G401 (cell line): Measurements from ENCODE around the gene GPR158. TPM values are rescaled to one million over a fixed set of nuclear protein-coding genes. Genes with fewer than 3 reads are reported as not detected.

Experiments
- DNase-seq: peaks from one replicate; pipeline ENCODE4 v3.0.0-alpha.2; 2015; ENCODE audit warnings: low spot score
- in situ Hi-C: cut with HindIII; loops from 2 replicates; pipeline ENCODE4 v1.10.0; 2016; ENCODE audit warnings: low sequenced_read_pairs, mixed read lengths
- total RNA-seq: library from RNA; depleted of rRNA; stranded (reverse); fragments of >200 nt; shearing (Covaris generic); gene quantifications from 2 replicates; pipeline ENCODE4 v1.2.3, GENCODE V29; 2014

Gene GPR158
- total RNA-seq, 1 experiment from 2014 or later, result not detected

GRCh38 chr10:25522946-25523608 is 348.3 kb downstream of the GPR158 start:
- in situ Hi-C loops, result no loop called here
- no peak for DNase-seq

GRCh38 chr10:25530306-25530705 is 355.5 kb downstream of the GPR158 start:
- in situ Hi-C loops, result no loop called here
- peak; percentile 73 for DNase-seq

GRCh38 chr10:25531457-25532061 is 356.8 kb downstream of the GPR158 start:
- no peak for DNase-seq
- in situ Hi-C loops, result no loop called here

- in situ Hi-C loops, result no loop called here
- DNase-seq, result no peak
Measured at GRCh38 chr10:25532213-25532612, 357.4 kb downstream of the GPR158 start.

GRCh38 chr10:25536027-25536426 is 361.2 kb downstream of the GPR158 start:
- in situ Hi-C loops, result no loop called here

GRCh38 chr10:25547382-25547781 is 372.6 kb downstream of the GPR158 start:
- in situ Hi-C loops, result no loop called here
- no peak for DNase-seq

More at GRCh38 chr10:25536027-25536426, 361.2 kb downstream of the GPR158 start:
- no peak for DNase-seq

- DNase-seq, result no peak
- in situ Hi-C loops, result no loop called here
Measured at GRCh38 chr10:25552283-25552919, 377.6 kb downstream of the GPR158 start.

- no peak for DNase-seq
- in situ Hi-C loops, result no loop called here
Measured at GRCh38 chr10:25555865-25556264, 381.1 kb downstream of the GPR158 start.

GRCh38 chr10:25556457-25556856 is 381.7 kb downstream of the GPR158 start:
- peak; percentile 60 for DNase-seq
- in situ Hi-C loops, result no loop called here

GRCh38 chr10:25557136-25557535 is 382.3 kb downstream of the GPR158 start:
- DNase-seq, result no peak
- in situ Hi-C loops, result no loop called here

- DNase-seq, result peak; percentile 93
- in situ Hi-C loops, result no loop called here
Measured at GRCh38 chr10:25561758-25562157, 387.0 kb downstream of the GPR158 start.

GRCh38 chr10:25562547-25562946 is 387.7 kb downstream of the GPR158 start:
- DNase-seq, result peak; percentile 69
- in situ Hi-C loops, result no loop called here

GRCh38 chr10:25564351-25564750 is 389.6 kb downstream of the GPR158 start:
- in situ Hi-C loops, result no loop called here
- DNase-seq, result no peak

GRCh38 chr10:25565570-25565969 is 390.8 kb downstream of the GPR158 start:
- no peak for DNase-seq
- in situ Hi-C loops, result no loop called here

- in situ Hi-C loops, result no loop called here
- no peak for DNase-seq
Measured at GRCh38 chr10:25573316-25573715, 398.5 kb downstream of the GPR158 start.

GRCh38 chr10:25575343-25575742 is 400.5 kb downstream of the GPR158 start:
- in situ Hi-C loops, result no loop called here
- DNase-seq, result no peak

GRCh38 chr10:25578061-25578460 is 403.3 kb downstream of the GPR158 start:
- no peak for DNase-seq
- in situ Hi-C loops, result no loop called here

- DNase-seq, result peak; percentile 60
- in situ Hi-C loops, result no loop called here
Measured at GRCh38 chr10:25582961-25583360, 408.2 kb downstream of the GPR158 start.

GRCh38 chr10:25600651-25601050 is 425.9 kb downstream of the GPR158 start:
- in situ Hi-C loops, result no loop called here

GRCh38 chr10:25604591-25604990 is 429.8 kb downstream of the GPR158 start:
- in situ Hi-C loops, result no loop called here
- DNase-seq, result no peak

More at GRCh38 chr10:25600651-25601050, 425.9 kb downstream of the GPR158 start:
- DNase-seq, result no peak
